IMR-90 (cell line): ENCODE data around the gene CTSL. TPM values are rescaled to one million over a fixed set of nuclear protein-coding genes. Genes with fewer than 3 reads are reported as not detected.

Source experiments
- ATAC-seq: fragments of 200-7000 bp; cut with Tn5 transposase; 2 replicates; pipeline ENCODE4 v1.9.1; 2020; ENCODE audit warnings: low read depth, mild to moderate bottlenecking, moderate library complexity
- BruUV-seq: library from RNA; stranded (reverse); fragments of 400-500 nt; replicated peaks from 2 replicates; lab custom pipeline; 2021; lab: Mats Ljungman, UMichigan
- CTCF ChIA-PET: fragments of 300-600 bp; formaldehyde crosslinking; extraction: SDS; loops from one replicate; lab custom pipeline; 2021; ENCODE audit warnings: antibody characterized with exemption; lab: Yijun Ruan, JAX
- POLR2A ChIA-PET: fragments of 300-600 bp; sonication (Branson Sonifier 250); formaldehyde crosslinking; loops from one replicate; lab custom pipeline; 2022; ENCODE audit warnings: antibody characterized with exemption; ENCODE audit not compliant: unreplicated experiment; lab: Charles Lee
- DNase-seq: peaks from one replicate; pipeline ENCODE4 v3.0.0; 2013
- H2AFZ ChIP-seq: replicated peaks from 2 replicates; pipeline ENCODE3; 2013; ENCODE audit warnings: low read length, mild to moderate bottlenecking; ENCODE audit not compliant: poor library complexity
- H2AK5ac ChIP-seq: 2 replicates; pipeline ENCODE4 v1.6.1; 2013; ENCODE audit warnings: low read depth, low read length, inconsistent platforms
- H2AK9ac ChIP-seq: replicated peaks from 2 replicates; pipeline ENCODE3; 2013; ENCODE audit warnings: mild to moderate bottlenecking, low read depth, low read length, moderate library complexity; ENCODE audit not compliant: poor library complexity
- H2BK120ac ChIP-seq: 2 replicates; pipeline ENCODE4 v1.6.1; 2013; ENCODE audit warnings: low read depth, low read length, inconsistent platforms
- H2BK15ac ChIP-seq: 3 replicates; pipeline ENCODE4 v1.6.1; 2013; ENCODE audit warnings: low read depth, low read length, inconsistent platforms
- H2BK20ac ChIP-seq: 2 replicates; pipeline ENCODE4 v1.6.1; 2013; ENCODE audit warnings: low read depth, mild to moderate bottlenecking, inconsistent platforms, low read length, moderate library complexity
- H2BK5ac ChIP-seq: 2 replicates; pipeline ENCODE4 v1.6.1; 2013; ENCODE audit warnings: mild to moderate bottlenecking, low read depth, low read length, inconsistent platforms; ENCODE audit not compliant: poor library complexity, severe bottlenecking
- H3K14ac ChIP-seq: replicated peaks from 2 replicates; pipeline ENCODE4 v1.6.1; 2013; ENCODE audit warnings: low read depth, low read length, inconsistent platforms
- H3K18ac ChIP-seq: 2 replicates; pipeline ENCODE4 v1.6.1; 2013; ENCODE audit warnings: low read depth, low read length, control low read depth
- H3K23ac ChIP-seq: 2 replicates; pipeline ENCODE4 v1.6.1; 2013; ENCODE audit warnings: low read depth, low read length, inconsistent platforms
- H3K27ac ChIP-seq: 2 replicates; pipeline ENCODE4 v1.5.1; 2013; ENCODE audit warnings: mild to moderate bottlenecking, control low read depth, low read length; ENCODE audit not compliant: insufficient read depth
- H3K27me3 ChIP-seq: 2 replicates; pipeline ENCODE4 v1.6.1; 2013; ENCODE audit warnings: low read length; ENCODE audit not compliant: control insufficient read depth, insufficient read depth
- H3K36me3 ChIP-seq: 2 replicates; pipeline ENCODE4 v1.6.1; 2013; ENCODE audit warnings: low read length, mixed read lengths; ENCODE audit not compliant: control insufficient read depth, insufficient read depth
- H3K4ac ChIP-seq: 2 replicates; pipeline ENCODE4 v1.6.1; 2013; ENCODE audit warnings: low read depth, low read length, inconsistent platforms
- H3K4me1 ChIP-seq: 2 replicates; pipeline ENCODE4 v1.6.1; 2013; ENCODE audit warnings: low read length, mixed read lengths; ENCODE audit not compliant: control insufficient read depth, insufficient read depth
- H3K4me2 ChIP-seq: 2 replicates; pipeline ENCODE4 v1.6.1; 2013; ENCODE audit warnings: low read depth, mild to moderate bottlenecking, control low read depth, low read length, moderate library complexity
- H3K4me3 ChIP-seq: 2 replicates; pipeline ENCODE4 v1.5.1; 2013; ENCODE audit warnings: low read depth, mild to moderate bottlenecking, control low read depth, low read length, moderate library complexity; ENCODE audit not compliant: insufficient read depth
- H3K56ac ChIP-seq: 2 replicates; pipeline ENCODE4 v1.6.1; 2013; ENCODE audit warnings: low read length, inconsistent platforms; ENCODE audit not compliant: insufficient read depth; ENCODE audit errors: extremely low read depth
- H3K79me1 ChIP-seq, 2 experiments: 2 replicates each; pipeline ENCODE4 v1.6.1; 2013; ENCODE audit warnings: low read length in 2 of 2, inconsistent platforms in 1 of 2, low read depth in 1 of 2
- H3K9ac ChIP-seq: 2 replicates; pipeline ENCODE4 v1.6.1; 2013; ENCODE audit warnings: low read depth, low read length, control low read depth
- H3K9me1 ChIP-seq: 2 replicates; pipeline ENCODE4 v1.6.1; 2013; ENCODE audit warnings: low read length, inconsistent platforms; ENCODE audit not compliant: insufficient read depth
- H3K9me3 ChIP-seq: 2 replicates; pipeline ENCODE4 v1.6.1; 2013; ENCODE audit warnings: low read length; ENCODE audit not compliant: control insufficient read depth, insufficient read depth
- H4K20me1 ChIP-seq: 2 replicates; pipeline ENCODE4 v1.6.1; 2013; ENCODE audit warnings: low read length, inconsistent platforms; ENCODE audit not compliant: insufficient read depth
- H4K5ac ChIP-seq: 2 replicates; pipeline ENCODE4 v1.6.1; 2013; ENCODE audit warnings: mild to moderate bottlenecking, low read depth, low read length, control low read depth
- H4K8ac ChIP-seq, 2 experiments: 2 replicates each; pipeline ENCODE4 v1.6.1; 2013; ENCODE audit warnings: low read depth in 2 of 2, low read length in 2 of 2, control low read depth in 1 of 2, inconsistent platforms in 1 of 2
- H4K91ac ChIP-seq: 2 replicates; pipeline ENCODE4 v1.6.1; 2013; ENCODE audit warnings: low read depth, low read length, inconsistent platforms; ENCODE audit not compliant: insufficient read depth
- BHLHE40 ChIP-seq: fragments of 150-350 bp; IDR thresholded peaks from 2 replicates; pipeline ENCODE4 v1.6.1; 2016; ENCODE audit warnings: mild to moderate bottlenecking, low read depth, low read length
- CEBPB ChIP-seq: IDR thresholded peaks from 2 replicates; pipeline ENCODE4 v1.6.1; 2012; ENCODE audit warnings: low read depth, low read length, improper control_type of control experiment
- CHD1 ChIP-seq: IDR thresholded peaks from 2 replicates; pipeline ENCODE4 v1.6.1; 2012; ENCODE audit warnings: low read depth, low read length, improper control_type of control experiment
- FOS ChIP-seq: fragments of 150-350 bp; IDR thresholded peaks from 2 replicates; pipeline ENCODE4 v1.6.1; 2016; ENCODE audit warnings: low read depth, low read length
- MAFK ChIP-seq: IDR thresholded peaks from 2 replicates; pipeline ENCODE4 v1.6.1; 2012; ENCODE audit warnings: low read depth, low read length, improper control_type of control experiment
- MAZ ChIP-seq: IDR thresholded peaks from 2 replicates; pipeline ENCODE4 v1.6.1; 2012; ENCODE audit warnings: low read depth, mild to moderate bottlenecking, low read length, improper control_type of control experiment, moderate library complexity, borderline replicate concordance
- MXI1 ChIP-seq: IDR thresholded peaks from 2 replicates; pipeline ENCODE4 v1.6.1; 2012; ENCODE audit warnings: low read depth, mild to moderate bottlenecking, low read length, moderate library complexity, borderline replicate concordance
- NFE2L2 ChIP-seq: fragments of 150-350 bp; IDR thresholded peaks from 2 replicates; pipeline ENCODE4 v1.6.1; 2016; ENCODE audit warnings: low read depth, mild to moderate bottlenecking, low read length
- POLR2A ChIP-seq: IDR thresholded peaks from 2 replicates; pipeline ENCODE4 v1.6.1; 2012; ENCODE audit warnings: mild to moderate bottlenecking, low read depth, low read length
- RAD21 ChIP-seq: IDR thresholded peaks from 2 replicates; pipeline ENCODE4 v1.6.1; 2012; ENCODE audit warnings: low read length, improper control_type of control experiment
- RCOR1 ChIP-seq: IDR thresholded peaks from 2 replicates; pipeline ENCODE4 v1.6.1; 2012; ENCODE audit warnings: mild to moderate bottlenecking, low read length, improper control_type of control experiment; ENCODE audit not compliant: insufficient replicate concordance
- RFX5 ChIP-seq: IDR thresholded peaks from 2 replicates; pipeline ENCODE4 v1.8.0; 2012; ENCODE audit warnings: low read depth, mild to moderate bottlenecking, low read length, moderate library complexity
- SMC3 ChIP-seq: fragments of 150-350 bp; IDR thresholded peaks from 2 replicates; pipeline ENCODE4 v1.6.1; 2016; ENCODE audit warnings: low read depth, mild to moderate bottlenecking, antibody characterized with exemption, low read length, moderate library complexity
- WGBS, 2 experiments: methylation state at CpG; one replicate each; pipeline versions ENCODE4 v1.1.5 to v1.1.7; 2013; ENCODE audit warnings: missing lambda C conversion rate in 2 of 2; ENCODE audit not compliant: insufficient read length in 1 of 2; ENCODE audit errors: extremely low coverage in 2 of 2; 5-methylcytosine and 5-hydroxymethylcytosine counted together
- dilution Hi-C: fragments of 300-500 bp; cut with HindIII; formaldehyde crosslinking; loops from one replicate; pipeline ENCODE4 v1.14.3; 2018; ENCODE audit warnings: low sequenced_read_pairs; ENCODE audit not compliant: unreplicated experiment
- in situ Hi-C: fragments of 300-500 bp; cut with MboI; formaldehyde crosslinking; loops from 3 replicates; pipeline ENCODE4 v1.14.3; 2019; ENCODE audit warnings: low sequenced_read_pairs, inconsistent platforms, mixed read lengths
- intact Hi-C: fragments of 100-400 bp; cut with micrococcal nuclease; formaldehyde crosslinking; loops from 2 replicates; pipeline ENCODE4 v1.10.0; 2022
- polyA plus RNA-seq, 3 experiments: library from polyadenylated mRNA; depleted of rRNA; stranded (reverse); fragments of >200 nt; gene quantifications; 2 replicates each; pipeline ENCODE4 v1.2.3, GENCODE V29; 2012; ENCODE audit warnings: low replicate concordance in 1 of 3
- total RNA-seq: library from RNA; depleted of rRNA; stranded (reverse); fragments of >200 nt; gene quantifications from 2 replicates; pipeline ENCODE4 v1.2.3, GENCODE V29; 2012
- TF ChIP-seq, protein P1 (sequence below): fragments of 150-350 bp; IDR thresholded peaks from 2 replicates; pipeline ENCODE4 v1.6.1; 2017; ENCODE audit warnings: mild to moderate bottlenecking, antibody characterized with exemption, low read length, low read depth
- TF ChIP-seq, protein P2 (sequence below): fragments of 150-350 bp; IDR thresholded peaks from 2 replicates; pipeline ENCODE4 v1.6.1; 2016; ENCODE audit warnings: low read depth, mild to moderate bottlenecking, low read length, moderate library complexity, borderline replicate concordance
- TF ChIP-seq, protein P3 (sequence below): conservative IDR thresholded peaks from 2 replicates; pipeline ENCODE4 v1.5.1; 2012; ENCODE audit warnings: mild to moderate bottlenecking, low read depth, low read length, improper control_type of control experiment

Gene CTSL
- total and polyA plus RNA-seq, 2 of the 4 experiments (the other 2 are of a cell fraction), result 57.0 to 112 TPM

DNA sequence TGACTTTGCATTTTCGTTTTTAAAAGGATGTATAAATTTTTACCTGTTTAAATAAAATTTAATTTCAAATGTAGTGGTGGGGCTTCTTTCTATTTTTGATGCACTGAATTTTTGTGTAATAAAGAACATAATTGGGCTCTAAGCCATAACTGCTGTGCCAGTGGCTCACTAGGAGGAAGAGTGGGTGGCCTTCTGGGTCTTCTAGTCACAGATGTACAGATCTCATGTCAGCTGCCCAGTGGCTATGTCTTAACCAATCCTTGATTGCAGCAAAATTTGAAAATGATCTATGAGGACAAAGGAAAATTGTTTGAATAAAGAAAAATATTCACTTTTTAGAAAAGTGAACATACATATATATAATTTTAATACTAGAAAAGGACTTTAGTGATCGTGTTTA is 5.4 kb downstream of the CTSL start:
- H4K5ac ChIP-seq, result no peak overlapping the region
- no peak overlapping the region for H3K56ac ChIP-seq
- no CpG with 5 or more reads among the region's 2 CpGs for WGBS, 2 experiments

More for the DNA sequence above, 5.4 kb downstream of the CTSL start:
- POLR2A ChIA-PET, result no interaction called here
- ATAC-seq (no peak), DNase-seq (no peak)
- H2AK5ac ChIP-seq, result no peak overlapping the region
- H4K91ac ChIP-seq, result no peak overlapping the region
- CTCF ChIA-PET, result no interaction called here
- no peaks in the 10 kb centered on the region for H4K20me1 ChIP-seq
- peaks cover 18% of the 10 kb centered on the region in 2 experiments for H3K79me1 ChIP-seq
- no peaks in the 10 kb centered on the region; the same call in 1 of the 2 replicates for H3K27me3 ChIP-seq
- H4K8ac ChIP-seq, result no peak overlapping the region
- H3K23ac ChIP-seq, result no peak overlapping the region
- no peak overlapping the region for H3K18ac ChIP-seq
- no peak overlapping the region for H3K14ac ChIP-seq
- H3K4me1 ChIP-seq, result no peaks in the 10 kb centered on the region; the same call in 1 of the 2 replicates
- no peak overlapping the region for H3K27ac ChIP-seq
- H2AFZ ChIP-seq, result no peak overlapping the region
- no peak overlapping the region for H2BK120ac ChIP-seq
- H3K9ac ChIP-seq, result no peak overlapping the region
- no peak overlapping the region for H2BK20ac ChIP-seq
- H3K36me3 ChIP-seq, result peaks cover 17% of the 10 kb centered on the region
- TF ChIP-seq MAZ (no peak), MXI1 (no peak), RCOR1 (no peak), BHLHE40 (no peak), SMC3 (no peak), NFE2L2 (no peak), CEBPB (no peak), RAD21 (no peak), POLR2A (no peak), FOS (no peak), MAFK (no peak), CHD1 (no peak), RFX5 (no peak)
- TF ChIP-seq, protein P1, sequence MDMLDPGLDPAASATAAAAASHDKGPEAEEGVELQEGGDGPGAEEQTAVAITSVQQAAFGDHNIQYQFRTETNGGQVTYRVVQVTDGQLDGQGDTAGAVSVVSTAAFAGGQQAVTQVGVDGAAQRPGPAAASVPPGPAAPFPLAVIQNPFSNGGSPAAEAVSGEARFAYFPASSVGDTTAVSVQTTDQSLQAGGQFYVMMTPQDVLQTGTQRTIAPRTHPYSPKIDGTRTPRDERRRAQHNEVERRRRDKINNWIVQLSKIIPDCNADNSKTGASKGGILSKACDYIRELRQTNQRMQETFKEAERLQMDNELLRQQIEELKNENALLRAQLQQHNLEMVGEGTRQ, result no peak
- TF ChIP-seq, protein P2, sequence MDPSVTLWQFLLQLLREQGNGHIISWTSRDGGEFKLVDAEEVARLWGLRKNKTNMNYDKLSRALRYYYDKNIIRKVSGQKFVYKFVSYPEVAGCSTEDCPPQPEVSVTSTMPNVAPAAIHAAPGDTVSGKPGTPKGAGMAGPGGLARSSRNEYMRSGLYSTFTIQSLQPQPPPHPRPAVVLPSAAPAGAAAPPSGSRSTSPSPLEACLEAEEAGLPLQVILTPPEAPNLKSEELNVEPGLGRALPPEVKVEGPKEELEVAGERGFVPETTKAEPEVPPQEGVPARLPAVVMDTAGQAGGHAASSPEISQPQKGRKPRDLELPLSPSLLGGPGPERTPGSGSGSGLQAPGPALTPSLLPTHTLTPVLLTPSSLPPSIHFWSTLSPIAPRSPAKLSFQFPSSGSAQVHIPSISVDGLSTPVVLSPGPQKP, result no peak
- TF ChIP-seq, protein P3, sequence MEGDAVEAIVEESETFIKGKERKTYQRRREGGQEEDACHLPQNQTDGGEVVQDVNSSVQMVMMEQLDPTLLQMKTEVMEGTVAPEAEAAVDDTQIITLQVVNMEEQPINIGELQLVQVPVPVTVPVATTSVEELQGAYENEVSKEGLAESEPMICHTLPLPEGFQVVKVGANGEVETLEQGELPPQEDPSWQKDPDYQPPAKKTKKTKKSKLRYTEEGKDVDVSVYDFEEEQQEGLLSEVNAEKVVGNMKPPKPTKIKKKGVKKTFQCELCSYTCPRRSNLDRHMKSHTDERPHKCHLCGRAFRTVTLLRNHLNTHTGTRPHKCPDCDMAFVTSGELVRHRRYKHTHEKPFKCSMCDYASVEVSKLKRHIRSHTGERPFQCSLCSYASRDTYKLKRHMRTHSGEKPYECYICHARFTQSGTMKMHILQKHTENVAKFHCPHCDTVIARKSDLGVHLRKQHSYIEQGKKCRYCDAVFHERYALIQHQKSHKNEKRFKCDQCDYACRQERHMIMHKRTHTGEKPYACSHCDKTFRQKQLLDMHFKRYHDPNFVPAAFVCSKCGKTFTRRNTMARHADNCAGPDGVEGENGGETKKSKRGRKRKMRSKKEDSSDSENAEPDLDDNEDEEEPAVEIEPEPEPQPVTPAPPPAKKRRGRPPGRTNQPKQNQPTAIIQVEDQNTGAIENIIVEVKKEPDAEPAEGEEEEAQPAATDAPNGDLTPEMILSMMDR, result no peak
- no peak overlapping the region for H3K4ac ChIP-seq
- H3K4me2 ChIP-seq, result no peak overlapping the region
- dilution Hi-C loops (no loop called here), intact Hi-C loops (no loop called here), in situ Hi-C loops (no loop called here)
- H3K9me3 ChIP-seq, result no peaks in the 10 kb centered on the region
- peaks cover 11% of the 10 kb centered on the region; the same call in 1 of the 2 replicates for H3K9me1 ChIP-seq
- H2BK5ac ChIP-seq, result no peak overlapping the region
- no TSS peak for BruUV-seq
- H3K4me3 ChIP-seq, result no peak overlapping the region
- no peak overlapping the region for H2BK15ac ChIP-seq
- H2AK9ac ChIP-seq, result no peak overlapping the region
